Measurements from ENCODE around the gene STX12.
"Not testable (repeated sequence)": the region's sequence is repeated elsewhere in the genome, so short reads cannot be mapped to it uniquely, and the experiment has no call there.

Gene STX12

DNA sequence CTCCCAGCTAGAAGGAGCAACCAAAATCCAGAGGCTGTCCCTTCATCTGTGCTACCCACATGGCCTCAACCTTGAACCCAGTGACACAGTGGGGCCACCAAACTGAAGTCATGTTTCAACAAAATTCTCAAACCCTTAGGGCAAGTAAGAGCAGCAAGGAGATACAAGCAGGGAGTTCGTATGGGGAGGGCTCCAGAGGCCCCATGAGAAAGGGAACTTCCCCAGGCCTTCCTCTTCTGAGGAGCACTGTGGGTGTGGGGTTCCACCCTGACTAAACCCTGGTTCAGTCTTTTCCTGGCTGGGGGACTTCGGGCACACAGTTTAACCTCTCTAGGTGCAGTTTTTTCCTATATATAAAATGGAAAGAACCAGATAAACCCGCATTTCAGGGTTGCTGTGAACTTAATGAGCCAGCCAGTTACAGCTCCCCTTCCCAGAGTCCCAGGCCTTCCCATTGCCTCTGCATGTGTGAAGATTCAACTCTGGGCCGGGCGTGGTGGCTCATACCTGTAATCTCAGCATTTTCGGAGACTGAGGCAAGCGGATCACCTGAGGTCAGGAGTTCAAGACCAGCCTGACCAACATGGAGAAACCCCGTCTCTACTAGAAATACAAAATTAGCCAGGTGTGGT, 91.4 kb downstream of the STX12 start:
- no peak for DNase-seq (ENCODE audit: low read depth)
- in situ Hi-C loops (cut with HindIII; ENCODE audit: low sequenced_read_pairs), result no loop called here
- TF ChIP-seq, protein P1, sequence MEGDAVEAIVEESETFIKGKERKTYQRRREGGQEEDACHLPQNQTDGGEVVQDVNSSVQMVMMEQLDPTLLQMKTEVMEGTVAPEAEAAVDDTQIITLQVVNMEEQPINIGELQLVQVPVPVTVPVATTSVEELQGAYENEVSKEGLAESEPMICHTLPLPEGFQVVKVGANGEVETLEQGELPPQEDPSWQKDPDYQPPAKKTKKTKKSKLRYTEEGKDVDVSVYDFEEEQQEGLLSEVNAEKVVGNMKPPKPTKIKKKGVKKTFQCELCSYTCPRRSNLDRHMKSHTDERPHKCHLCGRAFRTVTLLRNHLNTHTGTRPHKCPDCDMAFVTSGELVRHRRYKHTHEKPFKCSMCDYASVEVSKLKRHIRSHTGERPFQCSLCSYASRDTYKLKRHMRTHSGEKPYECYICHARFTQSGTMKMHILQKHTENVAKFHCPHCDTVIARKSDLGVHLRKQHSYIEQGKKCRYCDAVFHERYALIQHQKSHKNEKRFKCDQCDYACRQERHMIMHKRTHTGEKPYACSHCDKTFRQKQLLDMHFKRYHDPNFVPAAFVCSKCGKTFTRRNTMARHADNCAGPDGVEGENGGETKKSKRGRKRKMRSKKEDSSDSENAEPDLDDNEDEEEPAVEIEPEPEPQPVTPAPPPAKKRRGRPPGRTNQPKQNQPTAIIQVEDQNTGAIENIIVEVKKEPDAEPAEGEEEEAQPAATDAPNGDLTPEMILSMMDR (IDR thresholded peaks at IDR 0.05; ENCODE audit: low read depth, low read length, missing control alignments), result no peak
- no peak overlapping the region for H3K4me3 ChIP-seq (ENCODE audit: low read depth, low read length)

DNA sequence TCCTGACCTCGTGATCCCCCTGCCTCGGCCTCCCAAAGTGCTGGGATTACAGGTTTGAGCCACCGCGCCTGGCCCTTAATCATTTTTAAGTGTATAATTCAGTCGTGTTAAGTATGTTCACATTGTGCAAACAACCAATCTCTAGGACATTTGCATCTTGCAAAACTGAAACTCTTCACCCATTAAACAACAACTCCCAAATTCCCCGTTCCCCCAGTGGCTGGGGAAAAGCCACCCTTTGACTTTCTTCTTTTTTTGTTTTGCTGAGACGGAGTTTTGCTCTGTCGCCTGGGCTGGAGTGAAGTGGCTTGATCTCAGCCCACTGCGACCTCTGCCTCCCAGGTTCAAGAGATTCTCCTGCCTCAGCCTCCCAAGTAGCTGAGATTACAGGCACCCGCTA, 92.8 kb downstream of the STX12 start:
- H3K4me3 ChIP-seq (ENCODE audit: low read depth, low read length), result no peak overlapping the region
- no peak for DNase-seq (ENCODE audit: low read depth)
- TF ChIP-seq, protein P1 (IDR thresholded peaks at IDR 0.05; ENCODE audit: low read depth, low read length, missing control alignments), result no peak
- in situ Hi-C loops (cut with HindIII; ENCODE audit: low sequenced_read_pairs), result no loop called here

DNA sequence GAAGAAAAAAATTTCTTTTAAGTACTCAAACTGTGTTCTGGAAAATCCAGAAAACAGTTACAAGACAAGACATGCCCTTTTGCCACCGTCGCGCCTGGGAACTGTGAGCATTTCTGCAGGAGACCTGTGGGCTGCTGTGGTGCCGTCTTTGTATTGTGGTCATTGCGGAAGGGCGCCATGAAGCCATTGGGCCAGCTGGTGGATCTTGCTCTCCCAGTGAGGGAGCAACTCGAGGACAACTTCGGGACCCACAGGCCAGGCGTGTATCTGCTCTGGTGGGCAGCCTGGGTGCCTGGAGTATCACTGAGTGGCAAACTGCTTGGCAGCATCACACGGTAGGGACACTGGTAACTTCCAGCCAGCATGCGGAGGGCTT, 95.5 kb downstream of the STX12 start:
- in situ Hi-C loops (cut with HindIII; ENCODE audit: low sequenced_read_pairs), result no loop called here
- TF ChIP-seq, protein P1 (IDR thresholded peaks at IDR 0.05; ENCODE audit: low read depth, low read length, missing control alignments), result no peak
- no peak overlapping the region for H3K4me3 ChIP-seq (ENCODE audit: low read depth, low read length)
- no peak for DNase-seq (ENCODE audit: low read depth)

DNA sequence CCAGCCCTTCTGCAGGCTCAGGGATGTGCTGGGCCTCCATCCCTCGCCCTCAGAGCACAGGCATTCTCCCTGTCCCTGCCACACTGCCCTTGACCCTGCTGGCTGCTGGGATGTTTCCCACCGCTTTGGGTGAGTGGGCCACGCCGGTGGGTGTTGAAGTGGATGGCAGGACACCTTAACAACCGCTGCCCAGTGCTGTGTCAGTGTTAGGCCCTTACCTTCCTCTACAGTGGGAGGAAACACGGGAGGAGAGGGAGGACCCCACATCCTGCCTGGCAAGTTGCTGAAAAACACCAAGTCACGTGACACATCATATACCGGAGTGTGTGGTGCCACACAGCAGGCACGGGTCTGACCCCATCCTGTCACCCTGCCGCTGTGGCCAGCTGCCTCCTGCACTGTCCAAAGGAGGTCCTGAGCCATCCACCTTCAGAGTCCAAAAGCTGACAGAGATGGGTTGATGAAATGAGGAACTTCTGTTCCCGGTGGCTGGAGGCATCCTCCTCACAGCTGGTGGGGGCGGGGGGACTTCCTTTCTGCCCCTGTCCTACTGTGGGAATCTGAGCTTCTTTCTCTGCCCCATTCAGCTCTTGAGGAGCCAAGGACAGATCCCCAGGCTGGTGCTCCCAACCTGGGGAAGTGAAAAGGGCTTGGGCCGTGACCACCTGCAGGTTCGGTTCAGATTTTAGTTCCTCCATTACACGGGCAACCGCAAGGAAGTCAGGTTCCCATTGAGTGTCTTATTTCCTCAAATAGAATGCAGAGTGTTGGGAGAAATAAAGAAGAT, 96.1 kb downstream of the STX12 start:
- DNase-seq (ENCODE audit: low read depth), result no peak
- no peak overlapping the region for H3K4me3 ChIP-seq (ENCODE audit: low read depth, low read length)
- in situ Hi-C loops (cut with HindIII; ENCODE audit: low sequenced_read_pairs), result no loop called here
- TF ChIP-seq, protein P1 (IDR thresholded peaks at IDR 0.05; ENCODE audit: low read depth, low read length, missing control alignments), result no peak

DNA sequence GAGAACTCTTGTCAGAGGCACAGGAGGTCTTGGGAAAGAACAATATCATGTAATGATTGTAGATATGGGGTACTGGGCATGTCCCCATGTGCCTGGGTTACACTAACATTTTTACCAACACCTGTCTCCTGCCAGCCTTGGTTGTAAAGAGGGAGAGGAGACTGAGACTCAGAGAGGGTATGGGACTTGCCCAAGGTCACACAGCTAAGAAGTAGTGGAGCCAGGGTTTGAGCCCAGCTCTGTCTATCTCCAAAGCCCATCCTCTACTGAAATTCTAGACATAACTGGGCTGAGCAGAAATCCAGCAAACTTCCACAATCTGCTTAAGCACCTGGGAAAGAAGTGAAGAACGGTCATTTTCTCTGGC, 96.7 kb downstream of the STX12 start:
- in situ Hi-C loops (cut with HindIII; ENCODE audit: low sequenced_read_pairs), result no loop called here
- H3K4me3 ChIP-seq (ENCODE audit: low read depth, low read length), result no peak overlapping the region
- no peak for DNase-seq (ENCODE audit: low read depth)
- TF ChIP-seq, protein P1 (IDR thresholded peaks at IDR 0.05; ENCODE audit: low read depth, low read length, missing control alignments), result no peak

DNA sequence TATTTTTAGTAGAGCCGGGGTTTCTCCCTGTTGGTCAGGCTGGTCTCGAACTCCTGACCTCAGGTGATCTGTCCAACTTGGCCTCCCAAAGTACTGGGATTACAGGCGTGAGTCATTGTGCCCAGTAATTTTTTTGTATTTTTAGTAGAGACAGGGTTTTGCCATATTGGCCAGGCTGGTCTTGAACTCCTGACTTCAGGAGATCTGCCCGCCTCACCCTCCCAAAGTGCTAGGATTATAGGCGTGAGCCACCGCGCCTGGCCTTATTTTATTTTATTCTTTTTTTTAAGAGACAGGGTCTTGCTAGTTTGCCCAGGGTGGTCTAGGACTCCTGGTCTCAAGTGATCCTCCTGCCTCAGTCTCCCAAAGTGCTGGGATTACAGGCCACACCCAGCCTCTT, 98.1 kb downstream of the STX12 start:
- DNase-seq (ENCODE audit: low read depth); in situ Hi-C loops (cut with HindIII; ENCODE audit: low sequenced_read_pairs); H3K4me3 ChIP-seq (ENCODE audit: low read depth, low read length): not testable (repeated sequence)

DNA sequence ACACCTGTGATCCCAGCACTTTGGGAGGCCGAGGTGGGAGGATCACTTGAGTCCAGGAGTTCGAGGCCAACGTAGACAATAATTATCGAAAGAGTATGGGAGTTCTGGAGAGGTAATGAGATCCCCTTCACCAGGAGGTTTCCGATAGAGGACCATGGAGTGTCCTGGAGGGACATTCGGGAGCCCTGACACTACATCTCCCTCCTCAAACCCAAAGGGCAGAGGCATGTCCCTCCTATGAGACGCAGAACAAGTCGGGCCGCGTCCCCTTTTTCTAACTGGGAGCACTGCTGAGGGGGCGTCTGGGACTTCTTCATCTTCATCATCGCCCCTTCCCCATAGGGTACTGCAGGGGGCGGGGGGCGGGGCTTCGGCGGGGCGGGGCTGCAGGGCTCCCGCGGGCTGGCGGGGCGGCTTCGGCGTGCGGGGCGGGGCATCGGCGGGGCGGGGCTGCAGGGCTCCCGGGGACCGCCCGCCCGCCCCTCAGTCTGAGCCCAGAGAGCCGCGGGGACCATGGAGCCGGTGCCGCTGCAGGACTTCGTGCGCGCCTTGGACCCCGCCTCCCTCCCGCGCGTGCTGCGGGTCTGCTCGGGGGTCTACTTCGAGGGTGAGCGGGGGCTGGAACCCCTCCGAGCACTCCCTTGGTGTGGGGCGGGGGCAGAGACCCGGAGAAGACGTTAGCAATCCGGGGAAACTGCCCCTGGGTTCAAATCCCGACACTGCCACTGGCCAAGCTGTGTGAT, 99.2 kb downstream of the STX12 start, which contains the start of gene THEMIS2:
Gene THEMIS2 (plus strand): TSS at position 486 of the 743 bp plus-strand sequence. CDS start 28 bp downstream, at position 514.
- in situ Hi-C loops (cut with HindIII; ENCODE audit: low sequenced_read_pairs), result no loop called here
- no peak for DNase-seq (ENCODE audit: low read depth)
- TF ChIP-seq, protein P1 (IDR thresholded peaks at IDR 0.05; ENCODE audit: low read depth, low read length, missing control alignments), result no peak
- peak within 1 kb of the TSS; percentile 53 for H3K4me3 ChIP-seq (ENCODE audit: low read depth, low read length)
